Kasumi-1 (cell line): Measurements from ENCODE around the gene DCAF6.

Source experiments
- DNase-seq, 2 experiments: peaks; one replicate each; lab custom pipeline; 2025; lab: John Stamatoyannopoulos, UW

Gene DCAF6

DNA sequence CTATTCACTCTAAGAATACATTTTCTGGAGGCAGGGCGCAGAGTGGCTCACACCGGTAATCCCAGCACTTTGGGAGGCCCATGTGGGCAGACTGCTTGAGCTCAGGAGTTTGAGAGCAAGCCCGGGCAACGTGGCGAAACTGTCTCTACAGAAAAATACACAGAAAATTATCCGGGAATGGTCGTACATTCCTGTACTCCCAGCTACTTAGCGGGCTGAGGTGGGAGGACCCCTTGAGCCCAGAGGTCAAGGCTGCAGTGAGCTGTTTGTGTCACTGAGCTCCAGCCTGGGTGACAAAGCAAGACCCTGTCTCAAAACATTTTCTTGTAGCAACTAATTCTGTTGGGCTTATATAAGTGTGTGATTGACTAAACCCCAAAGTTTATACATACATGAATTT is 169.8 kb downstream of the DCAF6 start:
- no peak for DNase-seq

DNA sequence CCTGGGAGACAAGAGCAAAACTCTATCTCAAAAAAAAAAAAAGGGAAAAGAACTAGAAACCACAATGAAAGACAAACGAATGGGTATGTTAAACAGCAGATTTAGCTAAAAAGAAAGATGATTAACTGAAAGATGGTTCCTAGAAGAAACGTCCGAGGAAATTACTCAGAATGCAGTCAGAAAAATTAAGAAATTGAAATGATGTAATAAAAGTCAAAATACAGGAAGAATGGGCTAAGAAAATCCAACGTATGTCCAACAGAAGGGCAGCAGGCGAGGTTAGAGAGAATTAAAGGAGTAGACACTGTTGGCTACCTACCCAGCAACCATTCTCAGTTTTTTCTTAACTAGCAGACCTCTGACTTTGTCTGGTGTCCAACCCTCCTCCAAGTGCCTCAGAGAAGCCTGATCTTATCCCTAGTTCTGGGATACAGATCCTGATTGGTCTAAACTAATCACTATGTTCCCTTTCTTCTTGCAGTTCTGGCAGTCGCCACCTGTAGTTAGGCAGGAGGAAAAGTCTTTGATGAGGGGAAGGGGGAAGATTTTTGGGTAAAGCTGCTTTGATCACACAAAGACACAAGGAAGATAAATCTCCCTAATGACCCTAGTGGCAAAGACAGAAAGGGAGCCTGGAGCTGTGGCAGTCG is 174.5 kb downstream of the DCAF6 start:
- peak in 1 of 2 experiments; percentile 11 for DNase-seq

DNA sequence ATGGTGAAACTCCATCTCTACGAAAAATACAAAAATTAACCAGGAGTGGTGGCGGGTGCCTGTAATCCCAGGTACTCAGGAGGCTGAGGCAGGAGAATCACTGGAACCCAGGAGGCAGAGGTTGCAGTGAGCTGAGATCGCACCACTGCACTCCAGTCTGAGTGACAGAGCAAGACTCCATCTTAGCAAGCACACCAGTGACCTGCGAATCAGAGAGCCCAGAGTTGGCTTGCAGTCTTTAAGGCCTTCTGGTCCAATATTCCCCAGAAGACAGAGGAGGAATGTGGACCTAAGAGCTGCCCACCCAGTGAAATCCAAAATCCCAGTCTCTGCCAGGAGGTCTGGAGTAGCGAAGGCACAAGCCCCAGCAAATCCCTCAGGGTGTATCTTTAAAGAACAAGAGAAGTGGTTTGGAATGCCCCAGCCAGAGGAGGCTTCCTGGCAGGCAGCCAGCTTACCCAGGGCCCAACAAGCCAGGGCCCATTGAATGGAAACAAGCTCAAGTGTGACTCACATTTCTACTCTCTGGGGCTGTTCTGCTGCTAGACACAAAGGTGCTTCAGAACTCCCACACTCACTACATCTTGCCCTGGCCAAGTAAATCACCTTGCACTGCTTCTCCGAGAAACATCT is 176.3 kb downstream of the DCAF6 start:
- peak in 1 of 2 experiments; percentile 17 for DNase-seq

DNA sequence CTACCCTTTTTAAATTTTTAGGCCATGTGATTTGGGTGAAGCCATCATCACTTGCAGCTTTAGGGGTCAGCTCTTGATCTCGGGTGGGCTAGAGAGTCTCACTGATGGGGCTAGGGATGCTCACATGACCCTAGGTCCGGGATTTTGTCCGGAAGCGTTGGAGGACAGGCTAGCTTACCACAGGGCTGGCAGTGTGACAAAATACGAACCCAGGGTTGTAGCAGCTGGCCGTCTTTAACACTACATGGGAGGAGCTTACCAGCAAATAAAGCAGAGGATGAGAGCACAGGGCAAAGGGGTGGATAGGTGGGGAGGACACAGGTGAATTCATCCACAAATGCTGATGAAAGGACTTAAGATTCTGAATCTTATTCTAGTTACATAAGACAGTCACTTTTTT is 178.4 kb downstream of the DCAF6 start:
- DNase-seq = no peak

DNA sequence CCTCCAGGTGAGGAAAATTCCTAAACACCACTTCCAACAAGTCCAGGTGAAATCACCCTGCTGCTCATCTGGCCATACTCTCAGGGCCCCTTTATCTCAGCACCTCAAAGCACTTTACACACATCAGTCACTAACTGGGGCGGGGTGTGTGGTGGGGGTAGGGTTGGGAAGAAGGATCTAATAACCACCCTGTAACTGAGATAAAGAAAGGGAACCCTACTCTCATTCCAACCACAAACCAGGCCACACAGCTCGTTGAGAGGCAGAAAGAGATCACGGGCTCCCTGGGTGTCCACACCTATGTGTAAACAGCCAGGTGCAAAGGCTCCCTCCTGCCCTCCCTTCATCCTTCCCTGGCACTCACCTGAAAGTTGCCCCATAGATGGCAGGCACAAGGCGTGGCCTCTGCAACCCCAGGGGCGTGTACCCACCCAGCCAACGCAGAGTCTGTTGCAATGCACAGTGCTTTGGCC is 179.9 kb downstream of the DCAF6 start:
- DNase-seq = no peak

DNA sequence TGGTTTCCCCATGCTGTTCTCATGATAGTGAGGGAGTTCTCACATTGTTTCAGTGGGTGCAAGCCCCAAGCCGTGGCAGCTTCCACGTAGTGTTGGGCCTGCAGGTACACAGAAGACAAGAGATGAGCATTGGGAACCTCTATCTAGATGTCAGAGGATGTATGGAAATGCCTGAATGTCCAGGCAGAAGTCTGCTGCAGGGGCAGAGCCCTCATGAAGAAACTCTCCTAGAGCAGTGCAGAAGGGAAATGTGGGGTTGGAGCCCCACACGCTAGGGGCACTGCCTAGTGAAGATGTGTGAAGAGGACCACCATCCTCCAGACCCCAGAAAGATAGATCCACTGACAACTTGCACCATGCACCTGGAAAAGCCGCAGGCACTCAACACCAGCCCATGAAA is 183.3 kb downstream of the DCAF6 start:
- no peak for DNase-seq

DNA sequence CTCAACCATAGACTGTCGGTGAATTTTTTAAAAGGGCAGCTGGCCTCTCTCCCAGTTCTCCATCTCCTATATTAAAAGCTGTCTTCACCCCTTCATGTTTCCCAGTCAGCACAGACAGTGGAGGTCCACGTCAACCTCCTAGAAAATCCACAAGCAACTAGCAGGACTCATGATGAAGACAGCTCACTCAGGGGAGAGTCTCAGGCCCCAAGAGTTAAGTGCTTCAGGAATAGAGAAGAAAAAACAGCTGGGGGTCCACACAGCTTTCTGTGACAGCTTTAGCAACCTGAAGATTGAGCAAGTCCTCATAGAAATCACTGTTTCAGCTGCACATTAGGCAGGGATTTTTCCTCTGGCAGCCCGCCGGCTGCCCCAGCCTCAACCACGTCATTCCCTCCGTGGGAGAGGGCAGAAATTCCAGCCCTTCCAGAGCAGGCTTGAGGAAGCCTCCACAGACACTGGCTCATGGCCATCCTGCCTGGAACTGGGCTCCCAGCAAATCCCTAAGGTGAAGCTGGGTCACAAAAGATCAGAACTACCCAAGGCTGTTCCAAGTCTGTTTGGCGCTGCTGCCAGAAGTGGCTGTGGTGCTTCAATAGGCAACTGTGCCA is 185.0 kb downstream of the DCAF6 start:
- no peak for DNase-seq

DNA sequence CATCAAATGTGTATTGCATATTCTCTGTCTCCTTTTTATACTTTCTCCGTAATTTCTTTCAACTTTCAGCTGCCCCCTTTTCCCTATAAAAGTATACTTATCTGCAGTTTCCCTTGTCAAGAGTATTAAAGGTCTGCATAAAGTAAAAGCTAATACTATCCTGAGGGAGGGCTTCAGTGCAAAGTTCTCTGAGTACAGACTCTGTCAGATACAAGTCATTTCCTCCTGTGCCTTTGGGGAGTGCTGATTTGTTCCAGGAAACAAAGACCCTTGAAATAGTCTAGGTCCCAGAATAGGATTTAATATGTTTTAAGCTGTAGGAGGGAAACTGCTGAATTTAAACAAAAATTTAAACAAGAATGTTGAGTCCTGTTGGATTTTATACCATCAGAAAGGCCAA is 188.6 kb downstream of the DCAF6 start:
- no peak for DNase-seq
